Esophagus squamous epithelium (tissue), 4 donors: ENCODE results near the gene TTC19.

Experiments used
- CTCF ChIP-seq, 6 experiments: fragments of 450-650 bp in 4 of 6; fragments of 200-600 bp in 2 of 6; sonication (generic) in 2 of 6; IDR thresholded peaks; one replicate each; pipeline ENCODE4 v1.5.1; 2016 to 2019; ENCODE audit warnings: antibody characterized with exemption in 6 of 6, mild to moderate bottlenecking in 4 of 6, moderate library complexity in 4 of 6
- POLR2A ChIP-seq, 4 donors: fragments of 450-650 bp; IDR thresholded peaks; one replicate each; pipeline ENCODE4 v1.6.1; 2017; ENCODE audit warnings: antibody characterized with exemption in 4 of 4, mild to moderate bottlenecking in 4 of 4, moderate library complexity in 3 of 4

- no peak for TF ChIP-seq POLR2A (IDR thresholded peaks at IDR 0.05)
- TF ChIP-seq CTCF (IDR thresholded peaks at IDR 0.05), result no peak
Measured at GRCh38 chr17:16037636-16038035, 38.0 kb downstream of the TTC19 start.
